ENCODE measurements around the gene TOMM20.
"Not testable (repeated sequence)": the region's sequence is repeated elsewhere in the genome, so short reads cannot be mapped to it uniquely, and the experiment has no call there.

TOMM20 gene

DNA sequence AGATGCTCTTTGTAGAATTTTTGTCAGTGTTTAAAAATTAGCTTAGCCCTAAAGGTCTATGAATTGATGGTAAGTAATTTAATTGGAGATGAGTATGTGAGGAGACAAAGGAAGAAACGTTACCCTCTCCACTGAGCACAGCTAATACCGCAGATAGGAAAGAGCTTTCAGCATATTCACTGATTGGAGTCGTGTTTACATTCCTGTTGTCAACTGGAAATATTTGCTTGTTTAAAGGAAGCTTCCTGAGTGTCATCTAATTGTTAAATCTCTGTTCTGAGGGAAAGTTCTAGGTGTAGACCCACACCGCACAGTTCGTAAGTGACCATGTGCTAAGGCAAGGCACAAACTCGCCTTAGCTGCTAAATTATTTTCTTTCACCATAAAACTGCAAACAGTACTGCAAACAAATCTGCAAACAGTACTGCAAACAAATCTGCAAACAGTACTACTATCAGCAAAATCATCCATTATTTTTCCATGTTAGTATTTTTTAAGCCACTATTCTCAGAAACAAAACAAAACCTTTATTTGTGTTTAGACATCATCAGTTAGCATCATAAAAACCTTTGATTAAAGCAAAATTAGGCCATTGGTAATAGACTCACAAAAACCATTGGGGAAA is 32.6 kb downstream of the TOMM20 start:
- Histone ChIP-seq H3K4me2 (ENCODE audit: low read length) (no peak overlapping the region), H2AFZ (no peak overlapping the region), H3K9me3 (ENCODE audit: control insufficient read depth, low read length) (no peaks in the 10 kb centered on the region), H3K9ac (no peak overlapping the region), H3K4me3 (ENCODE audit: low read depth, low read length) (no peak overlapping the region), H3K79me2 (no peaks in the 10 kb centered on the region), H3K4me1 (no peaks in the 10 kb centered on the region), H3K27ac (no peak overlapping the region), H3K36me3 (ENCODE audit: control insufficient read depth, insufficient read depth, low read length) (no peaks in the 10 kb centered on the region), H3K27me3 (ENCODE audit: control insufficient read depth, insufficient read depth, low read length) (no peaks in the 10 kb centered on the region)
- TF ChIP-seq, protein P1, sequence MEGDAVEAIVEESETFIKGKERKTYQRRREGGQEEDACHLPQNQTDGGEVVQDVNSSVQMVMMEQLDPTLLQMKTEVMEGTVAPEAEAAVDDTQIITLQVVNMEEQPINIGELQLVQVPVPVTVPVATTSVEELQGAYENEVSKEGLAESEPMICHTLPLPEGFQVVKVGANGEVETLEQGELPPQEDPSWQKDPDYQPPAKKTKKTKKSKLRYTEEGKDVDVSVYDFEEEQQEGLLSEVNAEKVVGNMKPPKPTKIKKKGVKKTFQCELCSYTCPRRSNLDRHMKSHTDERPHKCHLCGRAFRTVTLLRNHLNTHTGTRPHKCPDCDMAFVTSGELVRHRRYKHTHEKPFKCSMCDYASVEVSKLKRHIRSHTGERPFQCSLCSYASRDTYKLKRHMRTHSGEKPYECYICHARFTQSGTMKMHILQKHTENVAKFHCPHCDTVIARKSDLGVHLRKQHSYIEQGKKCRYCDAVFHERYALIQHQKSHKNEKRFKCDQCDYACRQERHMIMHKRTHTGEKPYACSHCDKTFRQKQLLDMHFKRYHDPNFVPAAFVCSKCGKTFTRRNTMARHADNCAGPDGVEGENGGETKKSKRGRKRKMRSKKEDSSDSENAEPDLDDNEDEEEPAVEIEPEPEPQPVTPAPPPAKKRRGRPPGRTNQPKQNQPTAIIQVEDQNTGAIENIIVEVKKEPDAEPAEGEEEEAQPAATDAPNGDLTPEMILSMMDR (IDR thresholded peaks at IDR 0.05): no peak

DNA sequence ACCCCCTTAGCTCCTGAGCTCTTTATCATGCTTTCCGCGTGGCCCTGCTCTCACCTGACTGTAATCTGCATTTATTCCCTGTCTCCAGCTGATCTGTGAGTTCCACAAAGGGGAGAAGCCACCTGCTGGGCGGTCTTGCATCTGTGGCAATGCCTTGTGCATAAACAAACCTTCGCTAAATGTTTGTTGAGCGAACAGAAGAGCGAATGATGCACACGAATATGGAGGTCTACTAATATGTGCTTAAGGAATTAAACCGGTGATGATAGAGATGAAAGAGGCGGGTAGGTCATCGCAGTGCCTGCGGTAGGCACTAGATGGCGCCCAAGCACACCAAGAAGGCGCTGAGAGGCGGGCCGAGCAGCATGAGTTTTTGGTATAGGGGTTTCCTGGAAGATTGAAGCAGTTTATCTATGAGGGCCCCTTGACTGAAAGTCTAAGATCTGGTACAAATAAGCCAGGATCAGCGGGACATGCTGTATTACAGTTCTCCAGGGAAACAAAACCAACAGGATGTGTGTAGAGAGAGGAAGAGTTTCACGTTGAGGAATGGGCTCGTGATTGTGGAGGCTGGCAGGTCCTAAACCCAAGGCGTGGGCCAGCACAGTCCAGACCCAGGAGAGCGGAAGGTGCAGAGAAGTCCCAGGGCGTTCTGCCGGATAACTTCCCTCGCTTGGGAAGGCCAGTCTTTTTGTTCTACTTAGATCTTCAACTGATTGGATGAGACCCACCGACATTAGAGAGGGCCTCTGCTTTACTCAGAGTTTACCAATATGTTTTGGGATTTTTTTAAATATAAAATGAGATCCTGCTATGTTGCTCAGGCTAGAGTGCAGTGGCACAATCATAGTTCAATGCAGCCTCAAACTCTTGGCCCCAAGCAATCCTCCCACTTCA is 34.7 kb downstream of the TOMM20 start:
- H3K4me3 ChIP-seq (ENCODE audit: low read depth, low read length): no peak overlapping the region
- no peak overlapping the region for H3K27ac ChIP-seq
- H3K79me2 ChIP-seq: no peaks in the 10 kb centered on the region

DNA sequence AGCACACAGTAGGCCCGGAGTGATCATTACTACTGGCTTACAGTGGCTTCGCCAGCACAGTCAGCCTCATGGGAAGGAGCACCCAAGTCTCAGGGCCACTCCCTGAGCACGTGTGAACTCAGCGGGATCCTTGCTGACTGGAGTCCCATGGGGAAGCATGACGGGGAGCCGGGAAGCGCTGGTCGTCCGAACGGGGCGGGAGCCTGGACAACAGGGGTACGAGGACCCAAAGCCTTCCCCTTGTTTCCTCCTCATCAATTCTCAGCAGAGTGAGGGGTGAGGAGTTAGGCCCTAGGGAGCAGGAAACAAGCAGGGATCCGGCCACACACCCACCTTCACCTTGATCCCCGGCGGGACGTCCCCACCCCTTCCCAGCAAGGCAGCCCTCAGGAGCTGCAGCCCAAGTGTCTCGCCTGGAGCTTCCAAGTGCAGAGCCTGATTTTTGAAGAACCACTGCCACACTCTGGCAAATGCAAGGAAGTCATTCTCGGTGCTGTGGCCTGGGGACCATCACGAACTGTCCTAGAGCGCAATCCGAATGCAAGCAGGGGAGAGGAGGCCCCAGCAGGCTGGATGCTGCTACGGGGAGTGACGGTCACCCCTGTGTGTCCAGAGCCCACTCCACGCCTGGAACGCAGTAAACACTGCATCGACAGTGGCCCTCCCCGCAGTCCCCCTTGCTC is 35.5 kb downstream of the TOMM20 start:
- Histone ChIP-seq H3K79me2 (no peaks in the 10 kb centered on the region), H3K4me1 (no peaks in the 10 kb centered on the region), H3K4me3 (ENCODE audit: low read depth, low read length) (no peak overlapping the region), H3K27me3 (ENCODE audit: control insufficient read depth, insufficient read depth, low read length) (no peaks in the 10 kb centered on the region), H2AFZ (no peak overlapping the region), H3K27ac (no peak overlapping the region), H3K36me3 (ENCODE audit: control insufficient read depth, insufficient read depth, low read length) (no peaks in the 10 kb centered on the region), H3K9me3 (ENCODE audit: control insufficient read depth, low read length) (no peaks in the 10 kb centered on the region), H3K9ac (no peak overlapping the region), H3K4me2 (ENCODE audit: low read length) (no peak overlapping the region)
- TF ChIP-seq, protein P1 (IDR thresholded peaks at IDR 0.05): no peak

More for the DNA sequence above, 34.7 kb downstream of the TOMM20 start:
- no peaks in the 10 kb centered on the region for H3K4me1 ChIP-seq
- H3K9ac ChIP-seq: no peak overlapping the region
- TF ChIP-seq, protein P1 (IDR thresholded peaks at IDR 0.05): peak; percentile 78
- H3K9me3 ChIP-seq (ENCODE audit: control insufficient read depth, low read length): no peaks in the 10 kb centered on the region
- H2AFZ ChIP-seq: peak overlapping the region; percentile 22
- no peaks in the 10 kb centered on the region for H3K27me3 ChIP-seq (ENCODE audit: control insufficient read depth, insufficient read depth, low read length)
- H3K36me3 ChIP-seq (ENCODE audit: control insufficient read depth, insufficient read depth, low read length): no peaks in the 10 kb centered on the region
- H3K4me2 ChIP-seq (ENCODE audit: low read length): no peak overlapping the region

DNA sequence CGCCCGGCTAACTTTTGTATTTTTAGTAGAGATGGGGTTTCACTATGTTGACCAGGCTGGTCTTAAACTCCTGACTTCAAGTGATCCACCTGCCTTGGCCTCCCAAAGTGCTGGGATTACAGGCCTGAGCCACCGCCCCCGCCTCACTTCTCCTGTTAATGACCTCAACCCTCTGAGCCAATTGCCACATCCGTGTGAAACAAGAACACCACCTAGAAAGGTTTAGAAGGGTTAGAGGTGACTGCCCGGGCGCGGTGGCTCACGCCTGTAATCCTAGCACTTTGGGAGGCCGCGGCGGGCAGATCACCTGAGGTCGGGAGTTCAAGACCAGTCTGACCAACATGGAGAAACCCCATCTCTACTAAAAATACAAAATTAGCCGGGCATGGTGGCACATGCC is 36.2 kb downstream of the TOMM20 start:
- H3K4me2 ChIP-seq (ENCODE audit: low read length); H3K27ac ChIP-seq; H3K9ac ChIP-seq; H3K4me1 ChIP-seq; H3K36me3 ChIP-seq (ENCODE audit: control insufficient read depth, insufficient read depth, low read length); H3K79me2 ChIP-seq; H3K27me3 ChIP-seq (ENCODE audit: control insufficient read depth, insufficient read depth, low read length); H3K9me3 ChIP-seq (ENCODE audit: control insufficient read depth, low read length); H2AFZ ChIP-seq; H3K4me3 ChIP-seq (ENCODE audit: low read depth, low read length): not testable (repeated sequence)

DNA sequence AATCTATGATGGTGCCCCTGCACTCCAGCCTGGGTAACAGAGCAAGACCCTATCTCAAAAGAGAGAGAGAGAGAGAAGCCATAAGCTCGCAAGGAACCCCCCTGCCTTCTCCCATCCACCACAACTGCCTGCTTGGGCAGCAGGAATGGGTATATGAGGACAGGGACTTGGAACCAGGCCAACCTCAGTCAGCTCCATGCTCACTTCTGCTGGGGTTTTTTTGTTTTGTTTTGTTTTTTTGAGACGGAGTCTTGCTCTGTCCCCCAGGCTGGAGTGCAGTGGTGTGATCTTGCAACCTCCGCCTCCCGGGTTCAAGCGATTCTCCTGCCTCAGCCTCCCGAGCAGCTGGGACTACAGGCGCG is 36.6 kb downstream of the TOMM20 start:
- H3K9me3 ChIP-seq (ENCODE audit: control insufficient read depth, low read length); H3K27ac ChIP-seq; H3K36me3 ChIP-seq (ENCODE audit: control insufficient read depth, insufficient read depth, low read length); H3K4me2 ChIP-seq (ENCODE audit: low read length); H3K4me3 ChIP-seq (ENCODE audit: low read depth, low read length); H3K27me3 ChIP-seq (ENCODE audit: control insufficient read depth, insufficient read depth, low read length); H3K9ac ChIP-seq; H3K4me1 ChIP-seq; H3K79me2 ChIP-seq; H2AFZ ChIP-seq: not testable (repeated sequence)

DNA sequence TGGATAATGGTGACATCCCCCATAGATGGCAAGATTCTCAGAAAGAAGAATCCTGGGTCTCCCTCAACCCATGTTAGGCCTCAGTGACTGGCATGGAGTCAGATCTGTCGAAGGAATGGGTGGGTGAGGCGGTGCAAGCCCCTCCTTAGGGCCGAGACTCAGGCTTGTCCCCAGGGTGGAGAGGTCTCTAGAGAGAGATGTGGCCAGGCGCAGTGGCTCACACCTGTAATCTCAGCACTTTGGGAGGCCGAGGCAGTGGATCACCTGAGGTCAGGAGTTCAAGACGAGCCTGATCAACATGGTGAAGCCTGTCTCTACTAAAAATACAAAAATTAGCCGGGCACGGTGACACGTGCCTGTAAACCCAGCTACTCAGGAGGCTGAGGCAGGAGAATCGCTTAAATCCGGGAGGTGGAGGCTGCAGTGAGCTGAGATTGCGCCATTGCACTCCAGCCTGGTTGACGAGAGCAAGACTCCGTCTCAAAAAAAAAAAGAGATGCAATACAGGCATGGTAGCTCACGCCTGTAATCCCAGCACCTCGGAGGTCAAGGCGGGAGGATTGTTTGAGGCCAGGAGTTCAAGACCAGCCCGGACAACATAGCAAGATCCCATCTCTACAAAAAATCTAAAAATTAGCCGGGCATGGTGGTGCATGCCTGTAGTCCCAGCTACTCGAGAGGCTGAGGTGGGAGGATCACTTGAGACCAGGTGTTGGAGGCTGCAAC is 37.2 kb downstream of the TOMM20 start:
- H3K27me3 ChIP-seq (ENCODE audit: control insufficient read depth, insufficient read depth, low read length); H3K36me3 ChIP-seq (ENCODE audit: control insufficient read depth, insufficient read depth, low read length); H3K9ac ChIP-seq; H3K4me3 ChIP-seq (ENCODE audit: low read depth, low read length); H2AFZ ChIP-seq; H3K79me2 ChIP-seq; H3K4me1 ChIP-seq; H3K27ac ChIP-seq; H3K4me2 ChIP-seq (ENCODE audit: low read length); H3K9me3 ChIP-seq (ENCODE audit: control insufficient read depth, low read length): not testable (repeated sequence)
